GM19193 (cell line): ENCODE measurements around the gene FLT4.

ENCODE experiments used
- POLR2A ChIP-seq: IDR thresholded peaks from 4 replicates; pipeline ENCODE4 v1.6.1; 2011; ENCODE audit not compliant: insufficient read depth, insufficient read length; ENCODE audit errors: extremely low read depth

Gene FLT4

DNA sequence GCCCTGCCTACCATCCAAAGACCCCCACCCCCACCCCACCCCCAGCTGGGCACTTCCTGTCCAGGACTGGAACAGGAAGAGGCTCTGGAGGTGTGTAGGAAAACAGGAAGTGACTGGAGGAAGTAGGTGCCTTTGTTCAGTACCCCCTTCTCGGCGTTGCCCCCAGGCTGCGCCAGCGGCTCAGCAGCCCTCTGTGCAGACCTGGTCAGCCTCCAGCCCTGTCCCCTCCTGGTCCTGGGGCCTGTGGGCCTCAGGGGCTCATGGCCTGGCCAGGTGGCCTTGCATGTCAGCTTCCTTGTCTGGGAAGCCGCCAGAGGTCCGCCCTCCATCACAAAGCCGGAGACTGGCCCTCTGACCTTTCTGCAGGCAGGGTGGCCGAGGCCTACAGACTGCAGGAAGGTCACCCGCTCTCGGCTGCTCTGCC is 26.0 kb downstream of the FLT4 start:
- TF ChIP-seq POLR2A, result no peak

- TF ChIP-seq POLR2A, result no peak
Observed at GRCh38 chr5:180622910-180623309, 26.5 kb downstream of the FLT4 start.

DNA sequence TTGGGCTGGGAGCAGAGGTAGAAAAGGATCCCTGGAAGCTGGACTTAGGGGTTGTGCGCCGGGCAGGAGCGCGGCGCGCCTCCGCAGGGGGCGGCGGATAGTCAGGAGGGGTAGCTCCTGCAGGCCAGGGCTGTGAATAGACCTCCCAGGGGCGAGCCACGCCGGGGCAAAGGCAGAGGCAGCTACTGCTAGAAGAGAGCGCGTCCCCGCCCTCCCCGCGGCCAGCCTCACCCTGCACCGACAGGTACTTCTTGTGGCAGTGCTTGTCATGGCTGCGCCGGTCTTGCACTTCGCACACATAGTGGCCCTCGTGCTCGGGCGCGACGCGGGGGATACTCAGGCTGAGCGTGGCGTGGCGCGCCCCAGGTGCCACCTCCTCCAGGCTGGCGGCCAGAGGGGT is 28.1 kb downstream of the FLT4 start:
- TF ChIP-seq POLR2A, result no peak

DNA sequence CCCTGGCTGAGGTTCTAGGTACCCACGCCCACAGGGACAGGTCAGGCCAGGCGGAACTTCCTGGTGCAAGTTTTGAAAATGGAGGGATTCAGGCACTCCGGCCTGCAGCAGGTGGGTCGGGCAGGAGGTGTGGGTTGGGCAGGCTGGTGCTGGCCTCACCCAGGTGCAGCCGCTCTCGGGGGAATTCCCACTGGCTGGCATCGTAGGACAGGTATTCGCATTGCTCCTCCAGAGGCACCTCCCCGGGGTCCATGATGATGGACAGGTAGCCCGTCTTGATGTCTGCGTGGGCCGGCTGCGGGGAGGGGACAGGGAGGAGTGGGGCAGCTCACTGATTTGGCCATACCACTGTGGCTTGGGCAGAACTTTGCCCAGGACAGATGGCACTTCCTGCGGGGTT is 29.4 kb downstream of the FLT4 start:
- no peak for TF ChIP-seq POLR2A

DNA sequence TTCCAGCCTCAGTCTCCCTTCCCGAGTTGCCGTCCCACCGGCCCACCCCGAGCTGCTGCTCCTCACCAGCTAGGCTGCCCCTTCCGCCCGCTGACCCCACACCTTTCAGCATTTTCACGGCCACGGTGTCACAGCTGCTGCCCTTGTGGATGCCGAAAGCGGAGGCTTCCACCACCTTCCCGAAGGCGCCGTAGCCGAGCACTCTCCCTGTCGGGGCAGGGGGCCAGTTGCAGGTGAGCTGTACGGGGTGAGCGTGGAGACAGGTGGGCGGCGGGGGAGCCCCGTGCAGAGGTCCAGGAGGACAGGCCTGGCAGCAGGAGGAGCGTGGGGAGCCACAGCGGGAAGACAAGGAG is 29.9 kb downstream of the FLT4 start:
- TF ChIP-seq POLR2A, result no peak

DNA sequence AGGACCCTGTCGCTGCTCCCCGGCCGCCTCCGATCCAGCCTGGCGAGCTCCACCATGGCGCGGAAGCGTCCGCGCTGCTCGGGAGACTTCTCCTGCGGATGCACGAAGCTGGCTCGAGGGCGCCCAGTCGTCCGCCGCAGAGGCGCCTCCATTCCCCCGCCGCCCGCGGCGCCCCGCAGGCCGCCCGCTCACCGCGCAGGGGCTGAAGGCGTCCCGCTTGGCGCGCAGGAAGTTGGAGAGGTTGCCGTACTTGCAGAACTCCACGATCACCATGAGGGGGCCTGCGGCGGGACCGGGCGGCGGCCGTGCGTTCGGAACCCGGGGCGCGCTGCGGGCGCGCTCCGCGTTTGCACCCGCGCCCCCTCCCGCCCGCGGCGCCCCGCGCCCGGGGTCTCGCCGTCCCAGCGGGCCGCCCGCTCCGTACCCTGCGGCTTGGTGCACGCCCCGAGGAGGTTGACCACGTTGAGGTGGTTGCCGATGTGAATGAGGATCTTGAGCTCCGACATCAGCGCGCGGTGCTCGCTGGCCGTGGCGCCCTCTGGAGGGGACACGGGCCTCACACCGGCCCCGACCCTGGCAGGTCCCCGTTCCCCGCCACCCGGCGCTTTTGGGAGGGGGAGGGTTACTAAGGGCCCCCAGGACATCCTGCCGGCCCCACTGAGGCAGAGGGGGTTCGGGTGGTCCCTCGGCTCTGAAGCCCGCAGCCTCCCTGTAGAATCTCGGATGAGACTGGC is 30.4 kb downstream of the FLT4 start:
- no peak for TF ChIP-seq POLR2A

- TF ChIP-seq POLR2A, result no peak
Observed at GRCh38 chr5:180618487-180618828, 30.9 kb downstream of the FLT4 start.

DNA sequence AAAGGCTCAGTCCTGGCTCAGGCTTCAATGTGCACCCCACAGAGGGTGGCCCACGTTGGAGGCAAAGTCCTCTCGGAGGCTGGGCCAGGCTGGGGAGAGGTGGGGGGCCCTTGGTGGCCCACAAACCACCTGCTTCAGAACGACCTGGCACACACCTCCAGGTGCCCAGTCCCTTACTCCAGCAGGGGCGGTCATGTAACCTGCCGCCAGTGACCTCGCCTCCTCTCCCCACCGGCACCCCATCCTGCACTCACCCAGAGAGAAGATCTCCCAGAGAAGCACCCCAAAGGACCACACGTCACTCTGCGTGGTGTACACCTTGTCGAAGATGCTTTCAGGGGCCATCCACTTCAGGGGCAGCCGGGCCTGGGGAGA is 35.6 kb downstream of the FLT4 start:
- TF ChIP-seq POLR2A, result no peak

- TF ChIP-seq POLR2A, result no peak
Observed at GRCh38 chr5:180613188-180613813, 36.1 kb downstream of the FLT4 start.

GRCh38 chr5:180612683-180613082 is 36.7 kb downstream of the FLT4 start:
- TF ChIP-seq POLR2A, result no peak

DNA sequence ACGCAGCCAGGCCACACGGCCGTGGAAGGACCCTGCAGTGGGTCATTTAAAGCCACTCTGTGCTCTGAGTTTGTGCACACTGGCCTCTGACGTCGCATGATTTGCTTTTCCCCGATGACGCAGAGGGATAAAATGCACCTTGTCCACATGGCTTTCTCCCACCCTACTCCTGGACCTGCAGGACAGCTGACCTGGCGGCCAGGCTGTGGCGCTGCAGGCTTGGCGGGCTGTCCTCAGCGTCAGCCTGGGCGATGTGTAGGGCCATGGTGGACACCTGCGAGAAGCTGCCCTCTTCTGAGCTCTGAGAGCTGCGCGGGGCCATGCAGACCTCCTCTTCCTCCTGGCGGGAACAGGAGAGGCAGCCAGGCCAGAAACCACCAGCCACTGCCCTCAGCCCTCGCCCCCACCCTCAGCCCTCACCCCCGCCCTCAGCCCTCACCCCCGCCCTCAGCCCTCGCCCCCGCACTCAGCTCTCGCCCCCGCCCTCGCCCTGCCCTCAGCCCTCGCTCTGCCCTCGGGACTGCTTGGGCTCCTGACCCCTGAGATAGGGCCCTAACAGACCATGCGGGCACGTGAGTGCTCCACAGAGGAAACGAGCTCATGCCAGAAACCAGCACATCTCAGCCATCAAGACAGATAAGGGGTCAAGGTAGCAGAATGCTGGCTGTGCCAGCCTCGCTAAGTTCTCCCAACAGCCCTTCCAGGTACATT is 38.1 kb downstream of the FLT4 start:
- no peak for TF ChIP-seq POLR2A

DNA sequence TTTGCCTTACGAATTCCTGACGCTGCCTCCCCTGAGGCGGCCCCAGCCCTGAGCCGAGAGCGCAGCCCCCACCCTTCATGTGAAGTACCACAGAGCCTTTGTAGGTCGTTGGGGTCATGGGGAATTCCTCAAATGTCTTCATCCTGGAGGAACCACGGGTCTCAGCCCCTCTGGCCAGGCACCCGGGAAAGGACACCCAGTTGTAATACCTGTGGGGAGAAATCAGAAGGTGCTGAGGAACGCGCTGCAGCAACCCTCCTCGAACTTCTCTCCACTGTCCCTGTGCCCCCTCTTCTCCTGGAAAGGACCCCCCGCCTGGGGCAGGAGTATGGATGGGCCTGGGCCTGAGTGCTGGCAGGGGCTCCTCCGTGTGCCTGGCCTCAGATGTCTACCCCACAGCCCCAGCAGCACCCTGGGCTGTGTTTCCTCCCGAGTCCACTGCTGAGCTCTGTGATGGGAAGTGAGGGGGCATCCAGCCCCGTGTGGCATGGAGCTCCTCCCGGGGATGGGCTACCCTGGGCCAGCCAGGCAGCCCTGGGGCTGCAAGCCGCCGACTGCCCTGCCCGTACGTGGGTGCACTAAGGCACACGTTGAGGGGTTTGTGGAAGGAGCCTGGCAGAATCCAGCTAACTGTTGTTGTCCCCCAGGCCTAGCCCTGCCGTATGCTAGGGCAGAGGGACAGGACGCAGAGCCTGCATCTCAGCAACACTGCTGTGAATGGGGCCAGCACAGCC is 39.4 kb downstream of the FLT4 start:
- TF ChIP-seq POLR2A, result no peak

GRCh38 chr5:180609386-180609785 is 40.0 kb downstream of the FLT4 start:
- TF ChIP-seq POLR2A, result no peak

GRCh38 chr5:180608572-180609310 is 40.7 kb downstream of the FLT4 start:
- TF ChIP-seq POLR2A, result no peak
